Effector memory CD4-positive, alpha-beta T cell (primary cell): ENCODE results near the gene CINP.
"Not testable (repeated sequence)": the region's sequence is repeated elsewhere in the genome, so short reads cannot be mapped to it uniquely, and the experiment has no call there.

Source experiments
- DNase-seq, 3 donors: peaks; one replicate each; pipeline ENCODE4 v3.0.0-alpha.2; 2020
- H3K27ac ChIP-seq: 2 replicates; pipeline ENCODE4 v1.7.0; 2013; ENCODE audit warnings: mild to moderate bottlenecking, low read length, moderate library complexity; ENCODE audit not compliant: insufficient read depth, poor library complexity, severe bottlenecking
- H3K27me3 ChIP-seq: replicated peaks from 2 replicates; pipeline ENCODE4 v1.7.0; 2013; ENCODE audit warnings: mild to moderate bottlenecking, low read length; ENCODE audit not compliant: insufficient read depth, control insufficient read depth, poor library complexity, severe bottlenecking
- H3K36me3 ChIP-seq: 2 replicates; pipeline ENCODE4 v1.7.0; 2013; ENCODE audit warnings: mild to moderate bottlenecking, low read length, moderate library complexity; ENCODE audit not compliant: control insufficient read depth, insufficient read depth
- H3K4me1 ChIP-seq: 2 replicates; pipeline ENCODE4 v1.7.0; 2013; ENCODE audit warnings: low read length, mild to moderate bottlenecking; ENCODE audit not compliant: control insufficient read depth, insufficient read depth, poor library complexity, severe bottlenecking
- H3K4me3 ChIP-seq: 2 replicates; pipeline ENCODE4 v1.7.0; 2013; ENCODE audit warnings: low read length, low read depth, mild to moderate bottlenecking; ENCODE audit not compliant: insufficient read depth, poor library complexity, severe bottlenecking
- H3K9me3 ChIP-seq: 2 replicates; pipeline ENCODE4 v1.7.0; 2013; ENCODE audit warnings: mild to moderate bottlenecking, low read length, moderate library complexity; ENCODE audit not compliant: control insufficient read depth

The CINP gene

DNA sequence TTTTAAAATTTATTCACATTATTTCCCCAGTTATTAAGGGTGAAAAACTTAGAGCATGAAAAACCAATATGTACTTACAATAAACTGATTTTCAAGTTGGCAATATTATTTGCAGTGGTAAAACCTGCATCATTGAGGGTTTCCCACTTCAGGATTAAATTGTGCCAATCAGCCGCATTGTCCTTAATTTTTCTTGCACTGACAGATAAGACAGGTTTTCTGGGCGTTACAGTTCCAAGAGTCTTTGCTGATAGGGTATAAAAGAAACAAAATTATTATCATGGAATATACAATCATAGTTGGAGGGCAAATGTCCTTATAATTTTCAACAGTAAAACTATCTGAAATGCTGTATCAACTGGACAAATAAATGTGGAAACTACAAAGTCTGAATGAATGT is 3.3 kb downstream of the CINP start:
- peaks cover 30% of the 10 kb centered on the region for H3K36me3 ChIP-seq
- DNase-seq: no peak
- no peak overlapping the region for H3K27ac ChIP-seq

DNA sequence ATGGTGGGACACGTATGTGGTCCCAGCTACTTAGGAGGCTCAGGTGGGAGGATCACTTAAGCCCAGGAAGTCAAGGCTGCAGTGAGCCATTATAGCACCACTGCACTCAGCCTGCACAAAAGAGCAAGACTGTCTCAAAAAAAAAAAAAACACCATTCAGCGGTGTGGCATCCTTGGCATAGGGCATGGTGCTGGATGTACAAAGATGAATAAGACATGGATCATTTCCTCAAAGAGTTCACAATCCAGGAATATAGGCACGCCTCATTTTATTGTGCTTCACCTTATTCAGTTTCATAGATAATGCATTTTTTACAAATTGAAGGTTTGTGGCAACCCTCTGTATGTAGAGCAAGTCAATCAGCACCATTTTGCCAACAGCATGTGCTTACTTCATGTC is 6.4 kb downstream of the CINP start:
- Histone ChIP-seq H3K4me1 (no peaks in the 10 kb centered on the region), H3K9me3 (no peaks in the 10 kb centered on the region), H3K27ac (no peak overlapping the region), H3K4me3 (no peak overlapping the region), H3K36me3 (peaks cover 44% of the 10 kb centered on the region), H3K27me3 (no peaks in the 10 kb centered on the region)
- no peak for DNase-seq

More for the DNA sequence above, 3.3 kb downstream of the CINP start:
- H3K9me3 ChIP-seq: no peaks in the 10 kb centered on the region
- H3K27me3 ChIP-seq: no peaks in the 10 kb centered on the region
- no peak overlapping the region for H3K4me3 ChIP-seq
- peaks cover 14% of the 10 kb centered on the region for H3K4me1 ChIP-seq

DNA sequence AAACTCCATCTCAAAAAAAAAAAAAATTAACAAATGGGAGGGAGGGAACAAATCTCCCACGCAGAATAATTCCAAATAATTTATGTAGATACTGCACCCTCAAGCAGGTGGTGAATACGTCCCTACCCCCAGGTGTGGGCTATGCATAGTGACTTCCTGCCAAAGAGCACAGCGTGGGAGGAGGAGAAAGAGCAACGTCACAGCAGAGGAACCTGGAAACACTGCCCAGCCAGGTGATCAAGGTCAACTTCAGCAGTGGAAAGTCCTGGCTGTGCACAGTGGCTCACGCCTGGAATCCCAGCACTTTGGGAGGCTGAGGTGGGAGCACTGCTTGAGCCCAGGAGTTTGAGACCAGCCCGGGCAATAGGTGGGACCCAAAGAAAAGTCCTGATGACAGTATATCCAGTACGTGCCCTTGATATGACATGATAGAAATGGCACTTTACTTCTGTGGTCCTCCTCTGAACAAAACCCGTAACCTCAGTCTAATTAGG is 9.5 kb downstream of the CINP start:
- Histone ChIP-seq H3K27ac (no peak overlapping the region), H3K36me3 (peaks cover 63% of the 10 kb centered on the region), H3K4me1 (no peaks in the 10 kb centered on the region), H3K4me3 (no peak overlapping the region), H3K9me3 (no peaks in the 10 kb centered on the region), H3K27me3 (no peaks in the 10 kb centered on the region)
- no peak for DNase-seq

- no peak overlapping the region for H3K27ac ChIP-seq
- DNase-seq: no peak
- no peaks in the 10 kb centered on the region for H3K9me3 ChIP-seq
- no peak overlapping the region for H3K4me3 ChIP-seq
- no peaks in the 10 kb centered on the region for H3K4me1 ChIP-seq
- H3K36me3 ChIP-seq: peaks cover 63% of the 10 kb centered on the region
- no peaks in the 10 kb centered on the region for H3K27me3 ChIP-seq
Measured at GRCh38 chr14:102352213-102352612, 10.5 kb downstream of the CINP start.

DNA sequence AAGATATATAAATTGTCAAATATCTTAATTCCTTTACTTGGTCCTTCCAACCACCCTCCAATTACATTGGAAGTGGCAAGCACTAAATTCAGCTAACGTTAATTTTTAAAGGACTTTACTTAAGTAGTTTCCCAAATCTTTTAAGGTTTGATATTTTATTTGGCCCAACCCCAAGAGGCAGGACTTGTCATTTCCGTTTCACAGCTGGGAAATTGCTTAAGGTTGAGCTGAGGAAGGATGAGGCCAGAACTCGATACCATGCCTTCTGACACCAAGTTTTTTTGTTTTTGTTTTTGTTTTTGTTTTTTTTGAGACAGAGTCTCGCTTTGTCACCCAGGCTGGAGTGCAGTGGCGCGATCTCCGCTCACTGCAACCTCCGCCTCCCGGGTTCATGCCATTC is 11.1 kb downstream of the CINP start:
- H3K27ac ChIP-seq, H3K4me3 ChIP-seq: not testable (repeated sequence)

DNA sequence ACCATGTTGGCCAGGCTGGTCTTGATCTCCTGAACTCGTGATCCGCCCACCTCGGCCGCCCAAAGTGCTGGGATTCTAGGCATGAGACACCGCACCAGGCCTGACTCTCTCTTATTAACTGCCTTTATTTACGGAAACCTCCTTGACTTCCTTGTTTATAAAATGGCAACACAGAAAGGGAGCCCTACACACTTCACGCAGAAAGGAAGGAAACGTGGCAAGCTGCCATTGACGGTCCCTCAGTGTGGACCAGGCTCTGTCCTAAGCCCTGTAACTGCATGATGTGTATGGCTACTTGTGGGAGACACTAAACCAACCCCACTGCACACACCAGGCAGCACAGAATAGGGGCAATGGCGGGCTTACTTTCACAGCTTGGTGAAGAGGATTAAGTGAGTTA is 11.7 kb downstream of the CINP start:
- no peaks in the 10 kb centered on the region for H3K27me3 ChIP-seq
- no peak overlapping the region for H3K27ac ChIP-seq
- H3K4me3 ChIP-seq: no peak overlapping the region
- H3K36me3 ChIP-seq: peaks cover 54% of the 10 kb centered on the region
- DNase-seq: no peak
- H3K9me3 ChIP-seq: no peaks in the 10 kb centered on the region
- no peaks in the 10 kb centered on the region for H3K4me1 ChIP-seq

More for the DNA sequence above, 11.1 kb downstream of the CINP start:
- not testable (repeated sequence) for H3K4me1 ChIP-seq, H3K9me3 ChIP-seq, H3K27me3 ChIP-seq, DNase-seq
- H3K36me3 ChIP-seq: peaks cover 59% of the 10 kb centered on the region

- peaks cover 48% of the 10 kb centered on the region for H3K36me3 ChIP-seq
Measured at GRCh38 chr14:102348376-102348775, 14.3 kb downstream of the CINP start.

DNA sequence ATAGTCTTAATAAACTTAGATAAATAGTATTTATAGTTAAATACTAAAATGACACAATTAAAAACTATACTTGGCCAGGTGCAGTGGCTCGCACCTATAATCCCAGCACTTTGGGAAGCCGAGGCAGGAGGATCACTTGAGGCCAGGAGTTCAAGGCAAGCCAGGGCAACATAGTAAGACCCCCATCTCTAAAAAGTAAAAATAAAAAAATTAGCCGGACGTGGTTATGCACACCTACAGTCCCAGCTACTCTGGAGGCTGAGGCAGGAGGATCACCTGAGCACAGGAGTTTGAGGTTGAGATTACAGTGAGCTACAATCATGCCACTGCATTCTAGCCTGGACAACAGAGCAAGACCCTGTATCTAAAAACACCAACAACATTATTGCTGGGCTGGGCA is 16.0 kb downstream of the CINP start:
- peaks cover 41% of the 10 kb centered on the region for H3K36me3 ChIP-seq
- no peaks in the 10 kb centered on the region for H3K4me1 ChIP-seq
- no peaks in the 10 kb centered on the region for H3K9me3 ChIP-seq
- no peak overlapping the region for H3K4me3 ChIP-seq
- DNase-seq: no peak
- no peak overlapping the region for H3K27ac ChIP-seq
- H3K27me3 ChIP-seq: no peaks in the 10 kb centered on the region

More at GRCh38 chr14:102348376-102348775, 14.3 kb downstream of the CINP start:
- H3K4me3 ChIP-seq: no peak overlapping the region
- no peaks in the 10 kb centered on the region for H3K9me3 ChIP-seq
- no peaks in the 10 kb centered on the region for H3K4me1 ChIP-seq
- H3K27ac ChIP-seq: no peak overlapping the region
- no peaks in the 10 kb centered on the region for H3K27me3 ChIP-seq
- DNase-seq: no peak

- H3K4me3 ChIP-seq: no peak overlapping the region
- DNase-seq: no peak
- no peaks in the 10 kb centered on the region for H3K9me3 ChIP-seq
- no peak overlapping the region for H3K27ac ChIP-seq
- H3K4me1 ChIP-seq: no peaks in the 10 kb centered on the region
- H3K27me3 ChIP-seq: no peaks in the 10 kb centered on the region
- peaks cover 37% of the 10 kb centered on the region for H3K36me3 ChIP-seq
Measured at GRCh38 chr14:102345232-102345631, 17.5 kb downstream of the CINP start.

DNA sequence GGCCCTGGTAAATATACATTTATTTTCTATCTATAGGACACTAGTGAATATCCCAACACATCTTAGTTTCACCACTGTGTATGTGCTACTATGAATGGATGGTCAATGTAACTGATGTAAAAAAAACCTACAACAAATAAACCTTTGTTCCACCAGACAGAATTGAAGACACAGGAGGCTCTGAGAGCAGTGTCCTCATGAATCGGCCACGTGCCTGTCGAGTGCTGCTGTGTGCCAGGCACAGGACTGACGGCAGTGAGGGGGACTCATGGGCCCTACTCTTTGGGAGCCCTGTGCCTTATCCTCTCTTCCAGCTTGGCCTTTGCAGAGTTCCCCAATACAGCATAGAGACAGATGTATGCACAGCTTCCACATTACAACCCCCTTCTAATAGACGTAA is 18.2 kb downstream of the CINP start:
- Histone ChIP-seq H3K4me3 (no peak overlapping the region), H3K36me3 (peaks cover 33% of the 10 kb centered on the region), H3K9me3 (no peaks in the 10 kb centered on the region), H3K4me1 (no peaks in the 10 kb centered on the region), H3K27me3 (no peaks in the 10 kb centered on the region), H3K27ac (no peak overlapping the region)
- no peak for DNase-seq

- no peaks in the 10 kb centered on the region for H3K27me3 ChIP-seq
- H3K9me3 ChIP-seq: no peaks in the 10 kb centered on the region
- H3K27ac ChIP-seq: no peak overlapping the region
- peaks cover 29% of the 10 kb centered on the region for H3K36me3 ChIP-seq
- H3K4me3 ChIP-seq: no peak overlapping the region
- no peak for DNase-seq
- no peaks in the 10 kb centered on the region for H3K4me1 ChIP-seq
Measured at GRCh38 chr14:102344084-102344483, 18.6 kb downstream of the CINP start.
